HG03095 (cell line): ENCODE results near the gene MDP1.

ENCODE experiments used
- ATAC-seq: cut with Tn5 transposase; IDR thresholded peaks from one replicate; pipeline ENCODE4 v1.9.1; 2021; ENCODE audit warnings: moderate library complexity; ENCODE audit not compliant: unreplicated experiment

Gene MDP1

GRCh38 chr14:24182110-24182882 is 33.6 kb downstream of the MDP1 start:
- ATAC-seq: no peak

DNA sequence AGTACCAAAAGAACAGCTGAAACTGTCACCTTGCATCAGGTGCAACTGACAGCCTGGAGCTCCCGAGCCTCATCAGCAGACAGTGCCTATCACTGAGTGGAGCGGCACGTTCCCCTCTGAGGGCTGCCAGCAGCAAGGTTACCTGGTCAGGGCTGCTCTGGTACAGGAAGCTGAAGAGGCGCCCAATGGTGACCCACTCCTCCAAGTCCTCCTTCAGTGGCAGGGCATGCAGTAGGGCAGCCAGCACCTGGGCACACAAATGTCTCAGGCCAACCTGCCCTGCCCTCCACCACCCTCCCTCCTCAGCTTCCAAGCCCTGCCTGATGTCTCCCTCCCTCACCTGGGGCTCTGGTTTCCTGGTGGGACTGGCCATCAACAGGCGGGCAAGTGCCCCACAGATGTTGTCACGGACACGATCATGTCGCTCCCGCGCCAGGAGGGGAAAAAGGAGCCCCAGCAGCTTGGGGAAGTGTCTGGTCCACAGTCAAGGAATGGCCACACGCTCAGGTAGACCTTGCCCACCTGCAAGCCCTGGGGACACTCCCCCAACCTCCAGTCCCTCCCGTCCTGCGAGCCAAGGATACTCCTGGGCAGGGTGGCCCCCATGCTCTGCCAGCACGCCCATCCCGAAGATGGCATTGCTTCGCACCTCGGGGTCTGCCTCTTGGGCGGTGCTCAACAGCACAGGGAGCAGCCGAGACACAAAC is 34.3 kb downstream of the MDP1 start:
- no peak for ATAC-seq

GRCh38 chr14:24179961-24180796 is 35.7 kb downstream of the MDP1 start:
- ATAC-seq: no peak

- no peak for ATAC-seq
Observed at GRCh38 chr14:24179294-24179960, 36.4 kb downstream of the MDP1 start.

- ATAC-seq: no peak
Observed at GRCh38 chr14:24178399-24179178, 37.3 kb downstream of the MDP1 start.

- ATAC-seq: no peak
Observed at GRCh38 chr14:24177891-24178290, 38.0 kb downstream of the MDP1 start.

DNA sequence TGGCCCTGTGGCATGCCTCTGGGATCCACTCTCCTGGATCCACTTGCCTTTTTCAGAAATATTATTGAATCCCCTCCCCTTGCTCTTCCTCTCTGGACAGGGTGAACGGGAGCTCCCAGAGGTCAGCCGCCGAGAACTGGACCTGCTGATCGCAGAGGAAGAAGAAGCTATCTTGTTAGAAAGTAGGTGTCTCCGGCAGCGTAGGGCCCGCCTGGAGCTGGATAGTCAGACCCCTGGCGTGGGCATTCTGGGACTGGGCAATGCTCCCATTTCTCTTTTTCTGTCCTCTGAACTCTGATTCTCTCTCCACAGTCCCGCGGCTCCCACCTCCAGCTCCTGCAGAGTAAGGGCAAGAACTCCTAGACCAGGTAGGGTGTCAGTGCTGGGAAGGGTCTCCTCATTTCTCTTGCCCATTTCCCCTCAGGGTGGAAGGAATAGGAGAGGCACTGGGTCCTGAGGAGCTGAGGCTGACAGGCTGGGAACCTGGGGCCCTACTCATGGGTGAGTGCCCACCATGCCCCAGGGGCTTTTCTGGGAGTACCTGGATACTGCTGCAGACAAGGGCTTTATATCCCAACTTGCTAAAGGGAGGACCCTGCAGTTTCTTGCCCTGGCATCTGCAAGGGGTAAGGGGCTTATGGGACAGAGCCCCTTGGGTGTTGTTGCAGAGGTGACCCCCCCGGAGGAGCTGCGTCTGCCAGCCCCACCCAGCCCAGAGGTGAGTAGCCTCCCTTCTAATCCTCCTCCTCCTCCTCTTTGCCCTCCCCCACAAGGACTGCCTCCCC is 38.6 kb downstream of the MDP1 start:
- ATAC-seq: no peak

GRCh38 chr14:24176599-24176998 is 39.3 kb downstream of the MDP1 start:
- ATAC-seq: no peak

GRCh38 chr14:24172871-24173281 is 43.0 kb downstream of the MDP1 start:
- no peak for ATAC-seq

DNA sequence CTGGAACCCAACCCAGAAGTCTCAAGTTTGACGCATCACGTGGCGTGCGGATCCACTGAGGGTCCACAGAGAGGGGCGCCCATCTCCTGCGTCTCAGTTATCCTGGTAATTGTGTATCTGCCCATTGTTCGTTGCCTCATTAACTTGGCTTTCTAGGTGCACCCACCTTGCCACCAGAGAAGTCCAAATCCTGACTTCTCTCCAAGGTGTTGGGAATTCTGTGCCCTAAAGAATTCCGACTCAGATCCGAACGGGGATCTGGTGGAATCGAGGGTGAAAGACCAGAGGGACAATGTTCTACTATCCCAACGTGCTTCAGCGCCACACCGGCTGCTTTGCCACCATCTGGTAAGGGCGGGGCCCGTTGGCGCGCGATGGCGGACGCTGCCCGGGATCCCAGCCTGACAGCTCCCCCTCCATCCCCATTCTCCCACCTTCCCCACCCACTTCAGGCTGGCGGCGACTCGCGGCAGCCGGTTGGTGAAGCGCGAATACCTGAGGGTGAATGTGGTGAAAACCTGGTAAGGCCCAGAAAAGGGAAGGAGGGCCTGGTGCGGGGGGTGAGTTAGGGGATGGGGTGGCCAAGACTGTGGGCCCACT is 43.5 kb downstream of the MDP1 start:
- no peak for ATAC-seq

DNA sequence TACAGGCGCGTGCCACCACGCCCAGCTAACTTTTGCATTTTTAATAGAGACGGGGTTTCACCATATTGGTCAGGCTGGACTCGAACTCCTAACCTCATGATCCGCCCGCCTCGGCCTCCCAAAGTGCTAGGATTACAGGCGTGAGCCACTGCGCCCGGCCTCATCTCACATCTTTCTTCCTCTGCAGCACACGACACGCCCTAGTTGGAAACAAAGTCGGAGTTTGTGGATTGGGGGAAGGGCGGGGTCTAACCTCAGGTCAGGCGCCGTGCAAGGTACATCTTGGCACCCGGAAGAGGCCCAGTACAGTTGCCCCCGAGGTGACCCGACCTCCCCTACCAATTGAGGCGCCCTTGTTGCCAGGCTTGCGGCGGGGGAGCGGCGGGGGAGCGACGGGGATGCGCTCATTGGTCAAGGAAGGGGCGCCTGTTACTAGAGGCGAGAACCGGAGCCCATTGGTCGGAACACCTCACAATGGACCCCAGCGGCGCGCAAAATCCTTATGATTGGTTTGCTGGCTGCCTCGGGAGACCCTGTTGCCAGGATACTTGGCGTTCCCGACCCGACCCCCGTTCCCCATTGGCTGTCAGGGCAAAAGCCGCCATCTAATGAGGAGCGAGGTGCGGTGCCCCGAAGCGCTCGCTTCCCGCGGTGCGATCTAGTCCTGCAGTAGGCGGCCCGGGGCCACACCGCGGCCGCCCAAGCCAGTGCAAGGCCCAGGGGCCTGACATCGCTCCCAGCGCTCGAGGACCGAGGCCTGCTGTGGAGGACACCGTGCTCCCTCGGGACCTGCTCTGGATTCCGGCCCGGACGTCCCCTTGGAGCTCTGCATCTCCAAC is 44.2 kb downstream of the MDP1 start, which contains the start of gene REC8:
TSS of gene REC8 (plus strand) at position 659 of the 839 bp plus-strand sequence. CDS start 473 bp downstream, outside the sequence.
- peak; percentile 87 for ATAC-seq

DNA sequence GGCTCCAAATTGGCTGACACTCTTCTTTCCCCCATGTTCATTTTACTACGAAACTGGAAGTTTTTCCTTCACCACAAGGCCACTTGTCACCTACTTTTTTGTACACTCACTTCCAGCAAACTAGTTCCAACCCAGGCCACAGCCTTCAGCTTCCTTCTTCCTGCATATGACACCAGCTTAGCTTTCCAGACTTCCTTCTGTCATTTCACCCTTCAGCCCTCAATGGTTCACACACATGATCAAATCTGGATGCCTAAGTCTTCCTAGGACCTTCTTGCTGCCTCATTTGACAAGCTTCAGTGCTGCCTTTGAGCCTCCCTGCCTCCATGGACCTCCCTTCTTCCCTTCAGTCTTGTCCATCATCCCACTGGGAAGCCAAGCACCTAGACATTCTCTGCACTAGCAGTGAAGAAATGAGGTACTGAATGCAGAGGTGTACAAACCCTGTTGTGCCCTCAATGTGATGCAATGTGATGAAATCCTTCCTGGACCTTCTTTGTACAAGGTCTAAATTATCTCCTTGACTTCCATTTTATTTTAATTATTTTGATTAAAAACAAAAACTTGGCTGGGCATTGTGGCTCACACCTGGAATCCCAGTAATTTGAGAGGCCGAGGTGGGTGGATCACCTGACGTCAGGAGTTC is 48.3 kb downstream of the MDP1 start:
- ATAC-seq: no peak

DNA sequence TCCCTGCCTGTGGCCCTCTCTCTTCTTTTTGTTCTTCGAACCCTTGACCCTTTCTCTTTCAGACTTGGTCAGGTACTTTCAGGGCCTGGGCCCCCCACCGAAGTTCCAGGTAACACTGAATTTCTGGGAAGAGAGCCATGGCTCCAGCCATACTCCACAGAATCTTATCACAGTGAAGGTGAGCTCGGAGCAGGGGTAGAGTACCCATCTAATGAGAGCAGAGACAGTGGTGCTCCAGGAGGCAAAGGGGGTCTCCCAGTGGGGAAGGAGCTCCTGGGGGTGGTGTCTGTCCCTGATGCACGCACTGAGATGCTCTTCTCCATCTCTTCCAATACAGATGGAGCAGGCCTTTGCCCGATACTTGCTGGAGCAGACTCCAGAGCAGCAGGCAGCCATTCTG is 50.1 kb downstream of the MDP1 start:
- no peak for ATAC-seq

DNA sequence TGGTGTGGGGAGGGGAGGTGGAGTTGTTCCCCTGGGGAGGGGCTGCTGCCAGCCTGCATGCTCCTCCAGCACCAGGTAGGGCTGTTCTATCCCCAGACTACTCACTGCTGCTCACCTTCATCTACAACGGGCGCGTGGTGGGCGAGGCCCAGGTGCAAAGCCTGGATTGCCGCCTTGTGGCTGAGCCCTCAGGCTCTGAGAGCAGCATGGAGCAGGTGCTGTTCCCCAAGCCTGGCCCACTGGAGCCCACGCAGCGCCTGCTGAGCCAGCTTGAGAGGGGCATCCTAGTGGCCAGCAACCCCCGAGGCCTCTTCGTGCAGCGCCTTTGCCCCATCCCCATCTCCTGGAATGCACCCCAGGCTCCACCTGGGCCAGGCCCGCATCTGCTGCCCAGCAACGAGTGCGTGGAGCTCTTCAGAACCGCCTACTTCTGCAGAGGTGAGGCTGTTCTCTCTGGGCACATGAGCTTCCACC is 51.3 kb downstream of the MDP1 start:
- no peak for ATAC-seq
